RPMI8226 (cell line): ENCODE data around the gene ABLIM2.

Experiments
- DNase-seq: peaks from one replicate; pipeline ENCODE4 v3.0.0-alpha.2; 2015

ABLIM2 gene

DNA sequence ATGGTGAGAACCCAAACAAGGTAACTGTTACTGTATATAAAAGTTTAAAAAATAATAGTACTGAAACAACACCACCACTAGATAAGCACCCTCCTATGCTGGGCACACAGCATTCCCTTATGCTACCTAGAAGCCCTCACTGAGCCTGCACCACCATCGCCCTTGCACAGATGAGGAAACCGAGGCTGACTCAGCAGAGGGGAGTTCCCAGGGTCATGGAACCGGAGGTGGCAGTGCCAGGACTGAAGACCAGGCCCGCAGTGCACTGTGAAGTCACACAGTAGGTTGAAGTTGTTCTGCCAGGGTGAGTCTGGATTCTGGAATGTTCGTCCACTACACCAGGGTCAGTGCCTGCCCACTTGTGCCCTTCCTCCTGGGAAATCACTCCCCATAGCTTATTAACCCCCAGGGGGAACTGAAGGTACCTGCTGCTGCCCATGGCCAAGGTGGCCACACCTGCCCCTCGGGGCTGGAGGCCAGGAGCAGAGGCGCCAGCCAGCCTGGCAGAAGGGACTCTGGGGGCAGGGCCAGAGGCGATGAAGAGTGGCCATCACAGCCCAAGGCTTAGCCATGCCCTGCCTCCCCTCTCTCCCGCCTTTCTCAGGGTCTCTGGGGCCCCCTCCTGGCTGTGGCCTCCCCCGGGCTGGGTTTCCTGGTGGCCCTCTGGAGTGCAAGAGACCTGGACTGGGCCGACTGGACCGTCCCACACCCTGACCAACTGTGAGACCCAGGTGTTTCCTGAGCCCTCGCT lies 15.1 kb upstream of the ABLIM2 start:
- no peak for DNase-seq

DNA sequence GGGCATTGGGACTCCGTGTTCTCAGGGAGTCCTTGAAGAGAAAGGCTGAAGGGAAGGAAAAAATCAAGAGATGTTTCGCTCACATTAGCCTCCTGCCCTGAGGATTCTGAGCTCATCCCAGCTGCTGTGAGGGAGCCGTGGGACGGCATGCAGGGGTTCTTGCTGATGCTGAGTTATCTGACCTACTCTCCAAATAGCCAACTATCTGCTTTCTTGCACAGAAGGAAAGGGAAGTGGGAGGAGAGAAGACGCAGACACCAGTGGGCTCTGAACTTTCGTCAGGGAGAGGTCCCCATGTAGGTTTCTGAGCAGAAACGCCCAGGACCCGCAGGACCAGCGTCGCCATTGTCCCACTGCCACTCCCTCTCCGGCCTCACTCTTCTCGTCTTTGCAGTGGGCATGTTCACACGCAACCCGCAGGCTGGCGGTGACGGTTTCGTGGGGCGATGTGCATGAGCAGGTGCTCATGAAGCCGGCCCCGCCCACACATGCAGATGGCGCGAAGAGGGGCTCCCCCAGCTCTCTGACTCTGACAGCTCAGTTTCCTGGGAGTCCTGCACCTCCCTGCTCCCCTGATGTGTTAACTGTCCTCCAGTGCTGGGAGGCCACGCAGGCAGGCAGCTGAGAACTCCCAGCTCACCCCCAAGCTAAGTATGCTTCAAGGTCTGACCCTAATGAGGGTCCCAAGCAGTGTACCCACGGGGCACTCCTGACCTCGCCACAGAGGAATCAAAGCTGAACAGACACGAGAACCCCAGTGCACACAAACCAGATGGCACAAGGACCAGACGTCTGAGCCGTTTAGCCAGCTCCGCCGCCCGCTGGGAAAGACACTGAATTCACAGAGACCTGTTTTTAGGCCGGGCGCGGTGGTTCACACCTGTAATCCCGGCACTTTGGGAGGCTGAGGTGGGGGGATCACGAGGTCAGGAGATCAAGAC lies 13.6 kb upstream of the ABLIM2 start:
- DNase-seq, result peak; percentile 39

DNA sequence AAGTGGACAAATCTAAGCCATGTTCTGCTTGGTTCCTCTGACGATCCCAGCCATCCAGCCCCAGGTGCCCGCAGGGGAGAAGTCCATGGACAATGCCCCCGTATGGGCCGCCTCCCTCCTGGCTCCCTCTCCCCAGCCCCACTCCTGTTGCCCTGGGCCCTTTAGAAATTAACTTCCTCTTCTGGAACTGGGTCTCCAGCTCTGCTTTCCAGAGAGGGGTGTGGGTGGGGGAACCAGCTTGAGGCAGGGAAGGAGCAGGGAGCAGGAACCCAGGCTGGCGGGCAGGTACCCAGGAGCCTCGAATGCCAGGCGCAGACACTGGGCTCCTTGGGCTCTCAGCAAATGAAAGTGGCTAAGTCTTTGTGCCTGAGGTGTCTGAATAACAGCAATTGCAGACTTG lies 12.7 kb upstream of the ABLIM2 start:
- no peak for DNase-seq

DNA sequence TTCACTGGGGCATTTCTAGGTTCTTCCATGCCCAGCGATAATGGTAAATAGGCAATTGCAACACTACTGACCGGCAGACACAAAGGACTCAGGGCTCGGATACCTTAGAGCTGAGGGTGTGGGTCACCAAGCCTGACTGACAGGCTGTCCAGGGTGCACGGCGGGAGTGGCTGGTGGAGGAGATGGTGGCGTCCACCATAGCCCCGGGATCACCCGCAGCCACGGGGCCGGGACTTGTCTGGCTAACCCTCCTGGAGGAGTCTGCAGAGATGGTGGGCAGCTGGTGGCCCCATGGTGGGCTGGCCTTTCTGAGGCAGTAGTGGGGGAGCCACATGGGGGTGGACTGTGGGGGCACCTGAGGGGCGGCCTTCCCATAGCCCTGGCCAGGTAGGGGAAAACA lies 11.7 kb upstream of the ABLIM2 start:
- DNase-seq, result no peak

DNA sequence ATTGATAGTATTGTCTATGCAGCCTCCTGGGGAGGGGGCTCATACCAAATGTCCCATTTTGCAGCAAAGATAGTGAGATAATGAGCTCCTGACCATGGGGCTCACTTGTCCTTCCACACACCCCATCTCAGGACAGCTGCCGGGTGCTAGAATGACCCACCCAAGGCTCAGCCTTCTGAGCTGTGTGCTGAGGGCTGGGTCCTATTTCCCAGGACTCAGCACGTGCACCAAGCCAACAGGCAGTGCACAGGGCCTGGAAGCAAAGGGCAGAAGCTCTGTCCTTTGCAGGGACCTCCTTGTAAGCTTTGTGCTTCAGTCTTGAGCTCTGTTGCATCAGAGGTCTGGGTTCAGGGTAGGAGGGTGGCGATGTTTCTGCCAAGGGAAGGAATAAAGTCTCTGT lies 11.2 kb upstream of the ABLIM2 start:
- DNase-seq, result no peak

DNA sequence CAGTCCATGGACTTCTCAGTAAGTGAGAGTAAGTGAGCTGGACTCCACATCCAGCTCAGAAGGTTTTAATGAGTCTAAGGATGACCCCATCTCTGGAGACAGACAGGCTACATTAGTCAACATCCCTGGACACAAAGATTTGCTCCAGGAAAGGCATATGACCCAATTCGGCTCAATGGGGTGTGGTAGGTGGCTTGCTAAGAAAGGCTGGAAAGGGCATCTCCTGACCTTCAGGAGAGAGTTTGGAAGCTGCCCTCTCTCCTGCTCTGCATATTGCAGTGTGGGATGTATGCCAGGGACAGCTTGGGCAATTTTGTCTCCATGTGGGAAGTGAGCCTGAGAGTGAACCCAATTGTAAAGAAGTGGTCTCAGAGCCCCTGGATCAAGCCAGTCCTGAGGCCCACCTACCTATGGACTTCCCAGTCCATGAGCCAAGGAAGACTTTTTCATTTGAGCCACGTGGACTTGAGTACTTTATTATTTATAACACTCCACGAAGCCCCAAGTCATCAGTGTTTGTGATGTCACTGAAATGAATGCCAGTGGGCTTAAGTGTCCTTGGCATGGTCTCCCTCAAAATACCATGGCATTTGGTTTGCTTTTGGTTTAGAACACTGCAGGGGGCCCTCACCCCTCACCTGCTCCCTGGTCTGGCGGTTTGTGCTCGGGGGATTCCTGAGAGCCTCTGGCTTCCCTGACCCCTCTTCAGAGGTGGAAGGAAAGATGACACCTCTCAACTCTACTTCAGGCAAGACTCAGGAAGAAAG lies 10.4 kb upstream of the ABLIM2 start:
- DNase-seq, result no peak

- DNase-seq, result no peak
These were observed 9.6 kb upstream of the ABLIM2 start for GRCh38 chr4:8168232-8168631.

- no peak for DNase-seq
These were observed 9.2 kb upstream of the ABLIM2 start for GRCh38 chr4:8167815-8168214.

DNA sequence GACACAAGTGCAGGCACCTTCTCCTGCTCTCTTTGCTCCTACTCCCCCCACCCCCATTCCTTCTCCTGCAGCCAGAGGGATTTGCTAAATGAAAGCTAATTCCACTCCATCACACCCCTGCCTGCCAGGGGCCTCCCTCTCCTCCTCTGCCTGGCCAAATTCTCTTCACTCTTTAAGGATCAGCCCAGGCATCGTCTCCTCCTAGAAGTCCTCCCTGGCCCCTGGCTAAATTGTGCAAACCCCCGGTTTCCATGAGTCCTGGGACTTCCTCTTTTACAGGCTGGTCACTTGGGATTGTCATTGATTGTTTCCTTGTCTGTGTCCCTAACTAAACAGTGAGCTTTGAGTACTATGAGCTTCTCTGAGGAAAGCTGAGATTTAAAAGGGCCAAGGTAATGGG lies 8.7 kb upstream of the ABLIM2 start:
- no peak for DNase-seq

DNA sequence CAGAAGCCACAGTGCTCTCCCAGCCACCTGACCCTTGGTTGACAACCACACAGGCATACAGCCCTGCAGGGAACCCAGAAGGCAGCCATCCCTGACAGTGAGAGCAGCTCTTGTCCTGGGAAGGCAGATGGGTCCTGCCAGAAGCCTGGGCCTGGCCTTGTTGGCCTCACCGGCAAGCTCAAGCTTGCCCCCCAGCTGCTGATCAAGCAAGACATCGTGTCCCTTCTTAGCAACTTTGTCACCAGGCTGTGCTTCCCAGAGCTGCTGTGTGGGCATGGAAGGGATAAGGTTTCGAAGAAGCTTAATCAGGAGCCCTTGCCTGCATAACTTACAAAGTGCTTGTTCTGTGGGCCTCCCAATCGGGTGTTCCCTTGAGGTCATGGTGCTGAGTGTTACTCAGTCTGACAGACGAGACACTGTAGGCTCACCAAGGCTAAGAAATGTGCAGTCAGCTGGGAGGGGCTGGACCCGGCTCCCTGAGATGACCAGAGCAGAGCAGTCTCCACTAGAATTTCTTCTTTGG lies 6.8 kb upstream of the ABLIM2 start:
- no peak for DNase-seq

- DNase-seq, result no peak
These were observed 6.1 kb upstream of the ABLIM2 start for GRCh38 chr4:8164687-8165086.

GRCh38 chr4:8164194-8164565 lies 5.6 kb upstream of the ABLIM2 start:
- DNase-seq, result peak; percentile 88

DNA sequence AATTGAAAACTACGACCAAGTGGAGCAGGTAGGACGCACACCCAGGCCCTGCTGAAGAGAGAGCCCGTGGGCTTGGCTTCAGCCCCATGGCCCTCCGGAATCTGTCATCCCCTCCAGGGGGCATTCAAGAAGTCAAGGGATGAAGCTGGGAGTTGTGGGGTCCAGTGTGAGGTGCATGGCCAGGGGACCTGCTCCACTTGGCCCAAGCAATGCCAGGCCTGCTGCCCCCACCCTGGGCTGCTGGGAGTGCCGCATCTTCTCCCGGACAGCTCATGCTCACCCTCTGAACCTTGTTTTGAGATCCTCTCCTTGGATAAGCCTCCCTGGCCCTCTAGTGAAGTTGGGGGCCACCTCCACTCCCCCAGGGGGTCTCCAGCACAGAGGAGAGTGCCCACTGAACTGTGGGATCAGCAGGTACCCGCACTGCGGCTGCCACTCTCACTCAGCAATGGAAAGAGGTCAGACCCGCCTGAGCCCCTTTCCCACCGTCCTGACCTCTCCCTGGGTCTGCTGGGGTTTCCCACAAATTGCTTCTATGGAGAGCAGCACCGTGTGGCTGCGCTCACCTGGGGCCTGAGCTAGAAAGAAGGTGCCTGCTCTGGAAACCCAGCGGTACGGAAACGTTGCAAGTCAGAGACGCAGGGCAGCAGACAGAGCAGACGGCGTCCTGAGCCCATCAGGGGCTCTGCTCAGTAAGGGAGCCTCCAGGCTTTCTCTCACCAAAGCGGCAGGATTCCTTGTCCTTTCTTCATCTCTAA lies 5.0 kb upstream of the ABLIM2 start:
- peak; percentile 63 for DNase-seq

DNA sequence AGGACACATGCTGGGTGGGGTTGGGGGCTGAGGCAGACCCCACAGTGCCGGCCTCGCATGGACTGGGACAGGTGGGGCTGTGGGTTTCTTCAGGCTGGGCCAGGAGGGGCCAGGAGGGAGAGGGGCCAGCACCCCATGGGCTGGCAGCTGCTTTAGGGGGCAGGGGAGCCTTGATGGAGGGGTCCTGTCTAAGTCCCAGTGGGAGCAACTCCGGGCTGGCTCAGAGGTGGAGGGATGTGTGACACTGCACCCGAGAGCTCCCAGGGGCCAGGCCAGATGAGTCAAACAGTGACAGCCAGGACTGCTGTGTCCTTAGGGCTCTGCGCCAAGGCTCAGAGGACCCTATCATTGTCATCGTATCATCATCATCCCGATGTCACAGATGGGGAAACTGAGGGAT lies 4.4 kb upstream of the ABLIM2 start:
- DNase-seq, result no peak

- DNase-seq, result no peak
These were observed 4.0 kb upstream of the ABLIM2 start for GRCh38 chr4:8162625-8163024.

- DNase-seq, result no peak
These were observed 2.0 kb upstream of the ABLIM2 start for GRCh38 chr4:8160572-8160971.

GRCh38 chr4:8160233-8160560 lies 1.6 kb upstream of the ABLIM2 start:
- DNase-seq, result no peak

DNA sequence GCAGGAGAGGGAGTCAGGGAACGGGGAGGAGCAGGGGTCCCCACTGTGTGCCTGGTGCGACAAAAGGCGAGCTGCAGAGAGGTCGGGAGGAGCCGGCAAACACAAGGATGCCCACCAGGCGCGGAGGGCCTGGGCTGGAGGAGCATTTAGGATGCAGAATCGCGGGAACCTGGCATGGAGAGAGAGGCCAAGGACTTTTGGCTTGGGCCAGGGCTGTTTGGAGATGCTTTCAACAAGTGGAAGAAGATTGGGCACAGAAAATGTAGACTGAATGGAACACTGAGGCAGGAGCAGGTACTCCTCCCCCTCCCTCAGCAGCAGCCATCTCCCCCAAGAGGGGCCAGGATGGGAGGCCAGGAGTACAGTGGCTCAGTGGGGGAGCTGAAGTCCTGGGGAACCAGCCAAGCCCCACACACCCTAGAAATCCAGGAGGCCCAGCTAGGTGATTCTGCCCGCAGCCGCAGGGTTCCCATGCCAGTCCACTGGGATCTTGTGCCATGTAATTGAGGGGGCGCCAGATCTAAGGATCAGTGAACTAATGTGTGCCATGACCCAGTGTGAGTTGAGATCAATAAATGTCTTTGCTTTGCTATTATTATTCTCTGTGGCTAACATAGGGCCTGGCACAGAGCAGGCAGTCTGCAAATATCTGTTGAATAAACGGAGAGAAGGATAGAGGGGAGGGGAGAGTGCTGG lies 1.1 kb upstream of the ABLIM2 start:
- no peak for DNase-seq

DNA sequence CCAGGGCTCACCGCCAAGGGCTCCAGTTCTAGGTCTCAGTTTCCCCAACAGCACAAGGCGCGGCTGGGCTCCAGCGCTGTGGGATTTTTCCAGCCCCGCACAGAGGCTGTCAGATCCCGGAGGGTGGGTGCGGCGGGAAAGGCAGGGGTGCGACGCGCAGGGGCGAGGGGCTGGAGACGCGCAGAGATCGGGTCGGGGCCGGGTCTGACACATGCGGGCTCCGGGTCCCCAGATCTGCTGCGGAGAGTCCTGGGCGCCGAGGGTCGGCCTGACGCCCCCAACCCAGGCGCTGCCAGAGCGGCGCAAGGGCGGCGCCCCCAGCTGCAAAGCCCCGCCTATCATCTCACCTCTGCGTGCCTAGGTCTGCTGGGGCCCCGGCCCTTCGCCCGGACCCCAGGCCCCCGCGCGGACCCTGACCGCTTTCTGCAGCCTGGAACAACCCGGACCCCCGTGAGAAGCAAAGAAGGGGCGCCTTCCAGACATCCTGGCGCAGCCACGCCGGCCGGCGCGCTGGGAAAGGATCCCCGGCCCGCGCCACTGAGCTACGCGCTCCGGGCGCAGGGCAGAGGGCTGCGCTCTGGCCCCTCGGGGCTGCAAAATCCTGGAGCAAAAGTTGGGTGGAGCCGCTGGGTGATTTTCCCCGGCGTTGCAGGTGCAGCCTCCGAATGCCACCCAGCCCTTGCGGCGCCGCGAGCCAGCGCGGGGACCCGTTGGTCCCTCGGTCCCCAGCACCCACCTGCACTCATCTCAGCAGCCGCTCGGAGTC lies 486 bp downstream of the ABLIM2 start:
- no peak for DNase-seq

- no peak for DNase-seq
These were observed 1.1 kb downstream of the ABLIM2 start for GRCh38 chr4:8157496-8157895.

DNA sequence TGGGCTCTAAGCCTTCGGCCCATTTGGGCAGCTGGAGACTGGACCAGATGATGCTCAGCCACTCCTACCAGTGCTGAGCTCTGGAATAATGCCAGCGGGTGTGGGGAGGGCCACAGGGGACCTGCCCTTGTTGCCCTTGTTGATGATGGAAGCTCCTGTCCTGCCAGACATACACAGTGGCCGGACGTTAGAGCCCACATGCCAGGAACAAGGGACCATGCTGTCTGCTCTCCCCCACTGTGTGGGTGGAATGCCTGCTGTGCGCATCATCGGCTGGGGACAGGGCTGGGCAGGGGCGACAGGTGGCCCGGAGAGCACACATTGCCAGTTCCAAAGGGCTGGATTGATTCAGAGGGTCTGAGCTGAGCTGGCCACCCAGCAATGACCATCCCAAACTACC lies 2.0 kb downstream of the ABLIM2 start:
- DNase-seq, result no peak
